NOMO-1 treated with dmso at 0.1 percent for 144 hours (cell line): Measurements from ENCODE around the gene RCOR3.

Source experiments
- DNase-seq: peaks from one replicate; lab custom pipeline; 2025; ENCODE audit not compliant: unreplicated experiment; lab: John Stamatoyannopoulos, UW

Gene RCOR3

GRCh38 chr1:211324992-211325775, 66.0 kb downstream of the RCOR3 start:
- no peak for DNase-seq

DNA sequence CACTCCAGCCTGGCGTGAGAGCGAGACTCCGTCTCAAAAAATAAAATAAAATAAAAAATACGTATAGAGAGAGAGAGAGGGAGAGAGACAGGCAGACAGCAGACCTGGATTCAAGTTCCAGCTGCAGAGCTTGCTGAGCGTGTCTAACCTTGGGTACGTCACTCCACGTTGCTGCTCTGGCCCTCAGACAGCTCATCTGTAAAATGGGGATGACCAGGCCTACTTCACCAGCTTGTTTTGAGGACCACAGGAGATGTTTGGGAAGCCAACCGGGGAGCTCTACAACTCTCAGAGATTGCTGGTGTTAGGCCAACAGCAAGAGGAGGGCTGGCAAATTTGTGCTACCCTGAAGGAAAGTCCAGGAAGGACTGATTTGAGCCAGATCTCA, 67.0 kb downstream of the RCOR3 start:
- no peak for DNase-seq

GRCh38 chr1:211326528-211327345, 67.6 kb downstream of the RCOR3 start, which contains the start of gene TRAF5:
TRAF5 (plus strand) TSS chr1:211326833; CDS start chr1:211353240, 26,407 bp downstream.
- DNase-seq: no peak

- no peak for DNase-seq
Observed at GRCh38 chr1:211327346-211327921, 68.3 kb downstream of the RCOR3 start.

DNA sequence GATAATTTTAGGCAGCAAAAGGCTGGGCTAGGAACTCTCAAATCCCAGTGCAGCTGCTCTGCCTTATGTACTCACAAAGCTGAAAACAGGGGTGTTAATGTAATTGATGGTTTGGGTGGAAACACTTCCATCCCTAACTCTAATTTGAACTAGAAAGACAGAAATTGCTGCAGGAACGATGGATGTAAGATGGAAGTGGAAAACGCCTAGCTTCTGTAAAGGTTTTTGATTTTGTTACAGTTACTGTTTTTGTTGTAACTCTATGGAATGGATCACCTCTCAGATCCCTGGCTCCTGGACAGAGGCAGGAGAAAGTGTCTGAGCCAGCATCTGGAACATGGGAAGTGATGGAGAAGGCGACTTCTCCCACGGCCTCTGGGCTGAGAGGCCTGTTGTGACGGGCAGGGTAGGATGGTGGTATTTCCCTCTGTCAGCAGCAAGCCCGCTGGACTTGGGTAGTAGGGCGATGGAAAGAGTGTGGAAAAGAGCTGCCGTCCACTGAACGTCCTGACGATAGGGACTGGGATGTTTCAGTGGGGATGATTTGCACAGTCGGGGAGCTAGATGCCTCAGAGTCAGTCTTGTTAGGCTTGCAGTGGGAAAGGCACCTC, 69.0 kb downstream of the RCOR3 start:
- DNase-seq: no peak

GRCh38 chr1:211328866-211329475, 69.8 kb downstream of the RCOR3 start:
- no peak for DNase-seq

GRCh38 chr1:211329764-211330201, 70.6 kb downstream of the RCOR3 start:
- DNase-seq: no peak

DNA sequence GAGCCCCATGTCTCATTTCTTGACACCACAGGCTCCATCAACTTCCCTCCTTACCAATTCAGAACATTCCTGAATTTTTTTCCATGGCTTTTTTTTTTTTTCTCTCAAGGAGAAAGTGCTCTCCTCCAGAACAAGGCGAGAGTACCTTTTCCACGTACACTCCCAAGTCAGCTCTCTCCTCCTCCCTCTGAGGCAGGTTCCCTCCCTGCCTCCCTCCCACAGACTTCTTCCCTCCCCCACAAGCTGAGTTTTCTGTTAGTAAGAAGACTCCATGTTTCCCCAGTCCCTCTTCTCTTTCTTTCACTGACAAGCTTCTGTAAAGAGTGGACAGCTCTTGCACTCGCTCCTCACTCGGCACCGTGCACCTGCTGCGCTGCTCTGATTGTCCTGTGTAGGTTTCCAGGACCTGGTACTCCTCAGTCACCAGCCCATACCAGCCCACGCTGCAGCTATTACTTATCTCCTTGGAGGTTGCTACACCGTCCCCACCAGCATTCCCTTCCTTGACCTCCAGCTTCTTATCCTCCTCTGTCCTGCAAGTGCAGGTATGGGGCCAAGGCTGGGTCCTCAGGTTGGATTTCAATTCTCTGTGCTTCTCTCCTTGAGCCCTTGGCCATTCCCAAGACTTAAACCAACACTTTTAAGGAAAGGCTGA, 71.2 kb downstream of the RCOR3 start:
- no peak for DNase-seq

GRCh38 chr1:211331011-211331709, 72.0 kb downstream of the RCOR3 start:
- DNase-seq: no peak

GRCh38 chr1:211332036-211332616, 73.0 kb downstream of the RCOR3 start:
- DNase-seq: no peak

DNA sequence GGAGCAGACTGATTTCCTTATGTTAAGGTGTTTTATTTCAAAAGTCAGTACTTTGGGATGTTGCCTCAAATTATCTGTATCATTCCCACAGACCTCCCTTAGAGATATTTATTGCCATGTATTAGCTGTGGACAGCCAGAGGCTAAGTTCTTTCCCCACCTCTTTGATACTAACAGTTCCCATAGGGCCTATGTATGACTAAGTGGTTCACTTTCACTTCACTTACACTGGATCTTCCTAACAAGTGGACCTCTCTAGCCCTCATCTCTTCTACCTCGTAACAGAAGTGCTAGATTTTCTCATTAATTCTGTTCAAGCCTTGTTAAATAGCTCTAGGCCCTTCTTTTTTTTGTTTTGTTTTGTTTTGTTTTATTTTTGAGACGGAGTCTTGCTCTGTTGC, 73.7 kb downstream of the RCOR3 start:
- DNase-seq: no peak

GRCh38 chr1:211333906-211334305, 74.7 kb downstream of the RCOR3 start:
- no peak for DNase-seq

- DNase-seq: no peak
Observed at GRCh38 chr1:211334986-211335385, 75.8 kb downstream of the RCOR3 start.

- no peak for DNase-seq
Observed at GRCh38 chr1:211335522-211336157, 76.5 kb downstream of the RCOR3 start.

GRCh38 chr1:211336161-211336560, 77.0 kb downstream of the RCOR3 start:
- no peak for DNase-seq

DNA sequence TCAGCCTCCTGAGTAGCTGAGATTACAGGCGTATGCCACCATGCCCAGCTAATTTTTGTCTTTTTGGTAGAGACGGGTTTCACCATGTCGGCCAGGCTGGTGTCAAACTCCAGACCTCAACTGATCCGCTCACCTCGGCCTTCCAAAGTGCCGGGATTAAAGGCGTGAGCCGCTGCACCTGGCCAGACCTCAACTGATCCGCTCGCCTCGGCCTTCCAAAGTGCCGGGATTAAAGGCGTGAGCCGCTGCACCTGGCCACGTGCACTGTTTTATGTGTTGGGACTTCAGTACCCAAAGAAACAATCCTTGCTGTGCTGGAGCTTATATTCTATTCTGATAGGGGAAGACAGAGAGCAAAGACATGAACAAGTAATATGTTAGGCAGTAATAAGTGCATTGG, 77.6 kb downstream of the RCOR3 start:
- DNase-seq: no peak

DNA sequence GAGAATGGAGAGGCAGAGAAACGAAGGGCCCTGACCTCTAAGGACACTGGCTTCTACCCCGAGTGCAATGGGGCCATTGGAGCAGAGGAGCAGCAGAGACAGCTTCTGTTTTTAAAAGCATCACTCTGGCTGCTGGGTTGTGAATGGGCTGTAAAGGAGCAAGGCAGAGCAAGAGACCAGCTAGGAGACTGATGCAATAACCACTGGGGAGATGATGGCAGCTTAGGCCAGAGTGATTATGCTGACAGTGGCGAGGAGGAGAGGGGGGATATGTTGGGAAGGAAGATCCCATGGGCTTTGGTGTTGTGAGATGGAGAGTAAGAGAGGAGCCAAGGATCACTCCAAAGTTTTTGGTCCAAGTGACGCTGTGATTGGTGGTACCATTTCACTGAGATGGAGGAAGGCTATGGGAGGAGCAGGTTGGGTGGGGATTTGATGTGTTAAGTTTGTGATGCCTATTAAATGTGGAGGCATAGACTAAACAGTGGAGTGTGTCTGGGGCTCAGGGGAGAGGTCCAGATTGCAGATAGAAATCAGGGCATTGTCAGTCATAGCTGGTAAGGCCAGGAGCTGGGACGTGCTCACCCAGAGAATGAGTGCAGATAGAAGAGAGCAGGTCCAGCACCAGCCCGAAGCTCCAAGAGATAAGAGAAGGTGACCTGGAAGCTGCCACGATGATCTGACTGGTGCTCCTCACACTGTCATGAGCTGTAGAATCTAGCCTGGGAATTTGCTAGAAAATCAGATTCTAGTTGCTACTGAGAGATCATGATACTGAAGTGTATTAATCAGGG, 78.5 kb downstream of the RCOR3 start:
- no peak for DNase-seq

GRCh38 chr1:211338224-211338620, 79.1 kb downstream of the RCOR3 start:
- no peak for DNase-seq
